SK-N-SH treated with all-trans-retinoic acid at 6 μM for 48 hours (cell line): ENCODE results near the gene UGT1A9.

ENCODE experiments used
- ARNTL ChIP-seq: fragments of 450-650 bp; formaldehyde crosslinking; IDR thresholded peaks from 2 replicates; pipeline ENCODE4 v1.5.0; 2020; ENCODE audit warnings: low read depth, mild to moderate bottlenecking, moderate library complexity, borderline replicate concordance
- ZFP30 ChIP-seq: fragments of 450-650 bp; formaldehyde crosslinking; IDR thresholded peaks from 2 replicates; pipeline ENCODE4 v1.5.0; 2022; ENCODE audit warnings: mild to moderate bottlenecking, moderate library complexity
- TF ChIP-seq, protein P1 (sequence below): fragments of 250-450 bp; sonication (Bioruptor Pico); IDR thresholded peaks from 2 replicates; pipeline ENCODE4 v1.8.0; 2020; ENCODE audit warnings: mild to moderate bottlenecking, moderate library complexity, borderline replicate concordance

DNA sequence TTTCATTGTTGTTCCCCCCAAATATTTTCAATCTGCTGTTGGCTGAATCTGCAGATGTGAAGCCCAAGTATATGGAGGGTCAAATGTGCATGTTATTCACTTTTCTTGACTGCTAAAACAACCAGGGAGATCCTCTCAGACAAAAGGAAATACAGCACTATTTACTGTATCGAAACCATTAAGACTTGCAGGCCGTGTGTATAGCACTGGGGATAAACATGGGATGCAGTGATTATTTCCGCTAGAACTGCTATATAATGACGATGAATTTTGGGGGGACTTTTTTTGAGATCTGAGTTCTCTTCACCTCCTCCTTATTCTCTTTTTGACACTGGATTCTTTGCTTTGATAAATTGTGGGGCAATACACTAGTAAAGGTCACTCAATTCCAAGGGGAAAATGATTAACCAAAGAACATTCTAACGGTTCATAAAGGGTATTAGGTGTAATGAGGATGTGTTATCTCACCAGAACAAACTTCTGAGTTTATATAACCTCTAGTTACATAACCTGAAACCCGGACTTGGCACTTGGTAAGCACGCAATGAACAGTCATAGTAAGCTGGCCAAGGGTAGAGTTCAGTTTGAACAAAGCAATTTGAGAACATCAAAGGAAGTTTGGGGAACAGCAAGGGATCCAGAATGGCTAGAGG, 84.9 kb downstream of the UGT1A9 start:
- TF ChIP-seq ZFP30 (no peak), ARNTL (CRISPR knock-in tag) (no peak)
- TF ChIP-seq, protein P1, sequence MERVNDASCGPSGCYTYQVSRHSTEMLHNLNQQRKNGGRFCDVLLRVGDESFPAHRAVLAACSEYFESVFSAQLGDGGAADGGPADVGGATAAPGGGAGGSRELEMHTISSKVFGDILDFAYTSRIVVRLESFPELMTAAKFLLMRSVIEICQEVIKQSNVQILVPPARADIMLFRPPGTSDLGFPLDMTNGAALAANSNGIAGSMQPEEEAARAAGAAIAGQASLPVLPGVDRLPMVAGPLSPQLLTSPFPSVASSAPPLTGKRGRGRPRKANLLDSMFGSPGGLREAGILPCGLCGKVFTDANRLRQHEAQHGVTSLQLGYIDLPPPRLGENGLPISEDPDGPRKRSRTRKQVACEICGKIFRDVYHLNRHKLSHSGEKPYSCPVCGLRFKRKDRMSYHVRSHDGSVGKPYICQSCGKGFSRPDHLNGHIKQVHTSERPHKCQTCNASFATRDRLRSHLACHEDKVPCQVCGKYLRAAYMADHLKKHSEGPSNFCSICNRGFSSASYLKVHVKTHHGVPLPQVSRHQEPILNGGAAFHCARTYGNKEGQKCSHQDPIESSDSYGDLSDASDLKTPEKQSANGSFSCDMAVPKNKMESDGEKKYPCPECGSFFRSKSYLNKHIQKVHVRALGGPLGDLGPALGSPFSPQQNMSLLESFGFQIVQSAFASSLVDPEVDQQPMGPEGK = no peak
